A673 (cell line): ENCODE results near the gene KIAA1328. TPM values are rescaled to one million over a fixed set of nuclear protein-coding genes. Genes with fewer than 3 reads are reported as not detected.

Experiments used
- BruUV-seq: library from RNA; stranded (reverse); fragments of 400-500 nt; replicated peaks from 2 replicates; lab custom pipeline; 2021; lab: Mats Ljungman, UMichigan
- CTCF ChIA-PET: fragments of 300-600 bp; sonication (Branson Sonifier 250); formaldehyde crosslinking; loops from one replicate; lab custom pipeline; 2022; ENCODE audit warnings: antibody characterized with exemption; lab: Charles Lee
- POLR2A ChIA-PET: fragments of 300-600 bp; sonication (Branson Sonifier 250); formaldehyde crosslinking; loops from one replicate; lab custom pipeline; 2022; ENCODE audit warnings: antibody characterized with exemption; ENCODE audit not compliant: low non-redundant PET; lab: Charles Lee
- DNase-seq: peaks from one replicate; pipeline ENCODE4 v3.0.0-alpha.2; 2015; ENCODE audit warnings: low spot score
- H3K27ac ChIP-seq: fragments of 200-600 bp; sonication (generic); 2 replicates; pipeline ENCODE4 v1.5.1; 2016; ENCODE audit warnings: mixed run types, low read depth, mild to moderate bottlenecking, mixed read lengths, antibody characterized with exemption, low read length; ENCODE audit not compliant: poor library complexity, severe bottlenecking
- H3K27me3 ChIP-seq: fragments of 200-600 bp; sonication (generic); replicated peaks from 2 replicates; pipeline ENCODE4 v1.6.1; 2017; ENCODE audit warnings: mixed run types, low read depth, mild to moderate bottlenecking, mixed read lengths, antibody characterized with exemption, low read length; ENCODE audit not compliant: insufficient read depth, poor library complexity
- H3K36me3 ChIP-seq: fragments of 200-600 bp; sonication (generic); 2 replicates; pipeline ENCODE4 v1.6.1; 2016; ENCODE audit warnings: mixed run types, mild to moderate bottlenecking, mixed read lengths, antibody characterized with exemption, low read length; ENCODE audit not compliant: insufficient read depth, poor library complexity, severe bottlenecking
- H3K4me1 ChIP-seq: fragments of 200-600 bp; sonication (generic); 2 replicates; pipeline ENCODE4 v1.6.1; 2017; ENCODE audit warnings: mixed run types, mild to moderate bottlenecking, mixed read lengths, antibody characterized with exemption, low read length; ENCODE audit not compliant: insufficient read depth, poor library complexity, severe bottlenecking
- H3K4me3 ChIP-seq: fragments of 200-600 bp; sonication (generic); 2 replicates; pipeline ENCODE4 v1.5.1; 2016; ENCODE audit warnings: low read depth, mixed run types, mild to moderate bottlenecking, mixed read lengths, low read length; ENCODE audit not compliant: poor library complexity, severe bottlenecking
- H3K9me3 ChIP-seq: fragments of 200-600 bp; sonication (generic); 2 replicates; pipeline ENCODE4 v1.6.1; 2016; ENCODE audit warnings: mixed run types, low read depth, mild to moderate bottlenecking, mixed read lengths, antibody characterized with exemption, low read length; ENCODE audit not compliant: poor library complexity, severe bottlenecking
- EZH2 ChIP-seq: fragments of 200-600 bp; sonication (generic); IDR thresholded peaks from 2 replicates; pipeline ENCODE4 v1.6.1; 2017; ENCODE audit warnings: borderline replicate concordance, low read depth, mild to moderate bottlenecking, mixed read lengths, antibody characterized with exemption, low read length; ENCODE audit not compliant: poor library complexity, severe bottlenecking
- intact Hi-C: fragments of 100-400 bp; cut with micrococcal nuclease; formaldehyde crosslinking; loops from one replicate; pipeline ENCODE4 v1.10.0; 2022; ENCODE audit not compliant: unreplicated experiment
- total RNA-seq: library from RNA; stranded (reverse); gene quantifications from 2 replicates; pipeline ENCODE4 v1.2.3, GENCODE V29; 2021
- TF ChIP-seq, protein P1 (sequence below): fragments of 300-800, 200-600 bp; sonication (generic); conservative IDR thresholded peaks from 2 replicates; pipeline ENCODE4 v1.5.1; 2017; ENCODE audit warnings: low read depth, mild to moderate bottlenecking, antibody characterized with exemption, low read length, moderate library complexity, mixed read lengths

The KIAA1328 gene
- total RNA-seq, 1 experiment from 2014 or later: 6.5 TPM

DNA sequence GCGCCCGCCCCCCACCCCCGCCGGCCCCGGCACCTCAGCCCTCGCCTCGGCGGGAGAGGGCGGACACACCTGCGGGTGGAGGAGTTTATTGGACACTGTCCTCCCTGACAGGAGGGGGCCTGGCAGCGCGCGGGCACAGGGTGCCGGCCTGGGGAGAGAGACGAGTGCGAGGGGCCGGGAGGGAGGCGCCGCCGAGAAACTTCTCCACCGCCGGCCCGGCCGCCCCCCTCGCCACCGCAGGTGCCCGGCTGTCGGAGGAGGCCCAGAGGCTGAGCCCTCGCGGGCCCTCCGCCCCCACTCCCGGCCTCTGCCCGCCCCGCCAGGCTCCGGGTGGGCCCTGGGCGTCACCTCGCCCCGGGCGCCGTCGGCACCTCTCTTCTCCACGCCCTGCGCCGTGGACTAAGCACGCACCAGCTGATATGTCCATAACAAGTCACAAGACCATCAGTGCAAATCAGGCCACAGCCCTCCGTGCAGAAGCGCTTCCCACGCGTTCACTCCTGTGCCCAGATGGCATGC lies 425.4 kb downstream of the KIAA1328 start:
- Histone ChIP-seq H3K27ac (no peak overlapping the region), H3K27me3 (peaks cover 47% of the 10 kb centered on the region), H3K9me3 (no peaks in the 10 kb centered on the region), H3K36me3 (no peaks in the 10 kb centered on the region), H3K4me1 (no peaks in the 10 kb centered on the region), H3K4me3 (peak overlapping the region; percentile 24)
- BruUV-seq: no TSS peak
- no peak for DNase-seq
- no peak for TF ChIP-seq EZH2
- TF ChIP-seq, protein P1, sequence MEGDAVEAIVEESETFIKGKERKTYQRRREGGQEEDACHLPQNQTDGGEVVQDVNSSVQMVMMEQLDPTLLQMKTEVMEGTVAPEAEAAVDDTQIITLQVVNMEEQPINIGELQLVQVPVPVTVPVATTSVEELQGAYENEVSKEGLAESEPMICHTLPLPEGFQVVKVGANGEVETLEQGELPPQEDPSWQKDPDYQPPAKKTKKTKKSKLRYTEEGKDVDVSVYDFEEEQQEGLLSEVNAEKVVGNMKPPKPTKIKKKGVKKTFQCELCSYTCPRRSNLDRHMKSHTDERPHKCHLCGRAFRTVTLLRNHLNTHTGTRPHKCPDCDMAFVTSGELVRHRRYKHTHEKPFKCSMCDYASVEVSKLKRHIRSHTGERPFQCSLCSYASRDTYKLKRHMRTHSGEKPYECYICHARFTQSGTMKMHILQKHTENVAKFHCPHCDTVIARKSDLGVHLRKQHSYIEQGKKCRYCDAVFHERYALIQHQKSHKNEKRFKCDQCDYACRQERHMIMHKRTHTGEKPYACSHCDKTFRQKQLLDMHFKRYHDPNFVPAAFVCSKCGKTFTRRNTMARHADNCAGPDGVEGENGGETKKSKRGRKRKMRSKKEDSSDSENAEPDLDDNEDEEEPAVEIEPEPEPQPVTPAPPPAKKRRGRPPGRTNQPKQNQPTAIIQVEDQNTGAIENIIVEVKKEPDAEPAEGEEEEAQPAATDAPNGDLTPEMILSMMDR: no peak
- ChIA-PET POLR2A (no interaction called here), CTCF (no interaction called here)
- intact Hi-C loops: no loop called here

- BruUV-seq: no TSS peak
- CTCF ChIA-PET: no interaction called here
- H3K4me1 ChIP-seq: no peaks in the 10 kb centered on the region
- no peak for TF ChIP-seq EZH2
- TF ChIP-seq, protein P1: no peak
- no peaks in the 10 kb centered on the region for H3K36me3 ChIP-seq
- H3K9me3 ChIP-seq: no peaks in the 10 kb centered on the region
- no peak overlapping the region for H3K4me3 ChIP-seq
- intact Hi-C loops: no loop called here
- no peak overlapping the region for H3K27ac ChIP-seq
- DNase-seq: no peak
- POLR2A ChIA-PET: no interaction called here
- H3K27me3 ChIP-seq: peaks cover 51% of the 10 kb centered on the region
Measured at GRCh38 chr18:37254973-37255372, 426.0 kb downstream of the KIAA1328 start.

DNA sequence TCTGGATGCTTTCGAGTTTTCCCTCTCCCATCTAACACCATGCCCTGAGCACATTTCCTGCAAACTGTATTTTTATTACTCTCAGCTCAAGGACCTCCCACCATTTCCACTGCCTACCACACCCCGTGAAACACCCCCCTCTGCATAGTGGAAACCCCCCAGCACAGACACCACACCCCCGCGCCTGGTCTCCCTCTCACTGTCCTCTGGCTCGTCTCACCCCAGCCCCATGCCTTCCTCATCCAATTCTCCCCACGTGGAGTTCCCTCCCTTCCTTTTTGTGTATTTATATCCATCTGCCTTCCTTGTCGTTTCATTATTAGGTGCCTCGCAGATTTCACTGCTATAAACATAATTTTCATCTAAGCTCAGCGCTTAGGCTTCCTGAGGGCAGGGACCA lies 429.2 kb downstream of the KIAA1328 start:
- no peak overlapping the region for H3K27ac ChIP-seq
- ChIA-PET CTCF (no interaction called here), POLR2A (no interaction called here)
- H3K9me3 ChIP-seq: no peaks in the 10 kb centered on the region
- no peak for DNase-seq
- H3K27me3 ChIP-seq: peaks cover 60% of the 10 kb centered on the region
- no peaks in the 10 kb centered on the region for H3K4me1 ChIP-seq
- intact Hi-C loops: no loop called here
- H3K36me3 ChIP-seq: no peaks in the 10 kb centered on the region
- TF ChIP-seq, protein P1: no peak
- TF ChIP-seq EZH2: no peak
- no peak overlapping the region for H3K4me3 ChIP-seq
- no TSS peak for BruUV-seq
